Fibroblast of peridontal ligament (primary cell): ENCODE data around the gene FAM237B.

ENCODE experiments used
- DNase-seq: peaks from one replicate; pipeline ENCODE4 v3.0.0-alpha.2; 2010; ENCODE audit errors: extremely low read depth

FAM237B gene

DNA sequence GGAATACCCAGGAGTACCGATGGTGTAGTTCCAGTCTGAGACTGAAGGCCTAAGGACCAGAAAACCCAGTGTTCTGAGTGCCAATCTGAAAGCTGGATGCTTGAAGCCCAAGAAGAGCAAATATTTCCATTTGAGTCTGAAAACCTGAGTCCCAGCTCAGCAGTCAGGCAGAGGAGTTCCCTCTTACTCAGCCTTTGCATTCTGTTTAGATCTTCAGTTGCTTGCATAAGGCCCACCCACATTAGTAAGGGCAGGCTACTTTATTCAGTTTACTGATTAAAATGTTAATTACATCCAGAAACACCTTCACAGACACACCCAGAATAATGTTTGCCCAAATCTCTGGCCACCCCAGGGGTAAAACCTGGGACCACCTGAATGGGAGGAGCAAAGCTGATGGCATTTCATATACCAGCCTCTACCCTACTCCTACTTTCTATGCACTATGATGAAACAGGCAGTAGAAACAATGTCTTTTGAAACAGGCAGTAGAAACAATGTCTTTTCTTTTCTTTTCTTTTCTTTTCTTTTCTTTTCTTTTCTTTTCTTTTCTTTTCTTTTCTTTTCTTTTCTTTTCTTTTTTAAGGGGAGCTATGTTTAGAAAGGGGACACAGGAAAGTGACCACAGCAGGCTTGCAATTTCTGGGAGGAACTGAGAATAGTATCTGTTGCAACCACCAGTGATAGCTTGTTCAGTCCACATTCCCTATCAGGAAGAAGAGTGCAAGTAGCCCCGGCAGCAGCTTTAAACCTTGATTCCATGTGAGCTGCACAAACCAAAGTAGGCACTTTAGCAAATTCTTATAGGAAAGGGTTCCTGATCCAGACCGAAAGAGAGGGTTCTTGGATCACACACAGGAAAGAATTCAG, 30.6 kb downstream of the FAM237B start:
- no peak for DNase-seq

GRCh38 chr7:90288154-90288553, 33.0 kb downstream of the FAM237B start:
- no peak for DNase-seq

GRCh38 chr7:90276033-90276728, 44.9 kb downstream of the FAM237B start:
- DNase-seq: no peak

DNA sequence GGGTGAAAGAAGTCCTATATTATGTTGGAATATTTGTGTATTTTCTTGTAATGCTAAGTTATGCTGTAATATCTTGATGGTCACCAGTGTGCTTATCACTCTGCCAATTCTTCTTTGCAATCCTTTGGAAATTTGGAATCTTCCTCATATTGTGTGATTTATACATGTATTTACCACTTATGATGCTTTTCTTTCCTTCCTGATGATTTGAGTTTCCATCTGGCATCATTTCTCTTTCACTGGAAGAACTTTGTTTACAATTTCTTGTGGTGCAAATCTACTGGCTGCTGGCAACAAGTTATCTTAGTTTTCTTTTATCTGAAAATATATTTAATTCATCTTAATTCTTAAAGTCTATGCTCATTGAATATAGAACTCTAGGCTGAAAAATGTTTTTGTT, 46.9 kb downstream of the FAM237B start:
- DNase-seq: peak; percentile 60

DNA sequence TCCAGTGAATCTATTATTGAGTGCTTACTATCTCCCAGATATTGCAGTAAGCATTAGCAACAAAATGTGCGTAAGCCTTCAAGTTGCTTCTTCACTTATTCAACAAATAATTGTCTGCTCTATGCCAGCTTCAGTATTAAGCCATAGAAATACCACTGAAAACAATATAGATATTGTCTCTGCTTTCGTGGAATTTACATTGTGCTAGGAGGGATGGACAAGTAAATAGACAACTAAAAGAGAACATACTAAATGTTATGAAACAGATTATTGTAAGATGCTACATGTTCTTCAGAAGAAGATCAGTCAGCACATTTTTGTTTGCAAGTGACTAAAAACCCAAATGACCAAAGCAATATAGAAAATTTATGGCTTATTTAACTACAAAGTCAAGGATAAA, 48.9 kb downstream of the FAM237B start:
- no peak for DNase-seq

- DNase-seq: peak; percentile 91
Observed at GRCh38 chr7:90271753-90272152, 49.4 kb downstream of the FAM237B start.

DNA sequence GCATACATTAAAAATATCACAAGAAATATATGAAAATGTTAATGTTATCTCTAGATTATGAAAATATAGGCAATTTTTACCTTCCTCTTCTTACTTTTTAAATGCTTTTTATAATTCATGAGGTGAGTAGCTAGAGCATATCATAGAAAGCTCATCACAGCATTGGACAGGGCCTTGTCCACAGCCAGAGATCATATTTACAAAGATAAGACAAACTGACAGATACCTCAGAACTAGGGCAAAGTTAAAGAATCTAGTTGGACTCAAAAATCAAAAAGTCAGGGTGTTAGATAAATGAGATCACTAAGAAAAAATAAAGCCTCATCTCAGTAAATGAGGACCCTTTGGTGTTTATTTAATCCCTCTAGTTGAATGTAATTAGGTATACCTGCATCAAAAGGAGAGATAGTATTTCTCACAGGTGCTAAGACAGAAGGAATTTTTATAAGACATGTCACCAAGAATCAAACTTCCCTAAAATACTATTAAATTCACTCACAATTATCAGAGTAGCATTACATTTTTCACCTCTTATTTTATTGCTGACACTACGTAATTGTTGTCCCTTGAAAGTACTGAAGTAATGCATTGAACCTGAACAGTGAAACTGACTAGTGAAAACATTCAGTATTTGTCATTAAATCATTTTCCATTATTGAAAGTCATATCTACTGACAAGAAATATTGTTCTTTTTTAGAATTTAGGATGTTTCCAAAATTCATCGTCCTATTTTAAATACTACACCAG, 50.5 kb downstream of the FAM237B start:
- DNase-seq: no peak

DNA sequence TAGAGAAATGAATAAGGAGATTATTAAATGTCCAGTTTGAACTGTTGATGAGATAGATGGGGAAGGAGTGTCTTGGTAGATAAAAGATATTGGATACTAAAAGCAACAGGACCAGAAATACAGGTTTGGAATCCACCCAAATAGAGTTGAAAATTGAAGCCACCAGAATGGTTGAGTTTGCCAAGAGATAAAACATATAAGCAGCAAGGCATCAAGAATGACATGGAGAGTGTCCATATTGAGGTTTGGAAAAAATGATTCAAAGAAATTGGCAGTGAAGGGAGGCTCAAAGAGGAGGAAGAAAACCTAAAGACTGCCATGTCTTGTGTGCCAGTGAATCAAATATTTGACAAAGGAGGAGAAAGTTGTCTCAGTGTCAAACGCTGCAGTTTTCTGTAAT, 51.9 kb downstream of the FAM237B start:
- no peak for DNase-seq

DNA sequence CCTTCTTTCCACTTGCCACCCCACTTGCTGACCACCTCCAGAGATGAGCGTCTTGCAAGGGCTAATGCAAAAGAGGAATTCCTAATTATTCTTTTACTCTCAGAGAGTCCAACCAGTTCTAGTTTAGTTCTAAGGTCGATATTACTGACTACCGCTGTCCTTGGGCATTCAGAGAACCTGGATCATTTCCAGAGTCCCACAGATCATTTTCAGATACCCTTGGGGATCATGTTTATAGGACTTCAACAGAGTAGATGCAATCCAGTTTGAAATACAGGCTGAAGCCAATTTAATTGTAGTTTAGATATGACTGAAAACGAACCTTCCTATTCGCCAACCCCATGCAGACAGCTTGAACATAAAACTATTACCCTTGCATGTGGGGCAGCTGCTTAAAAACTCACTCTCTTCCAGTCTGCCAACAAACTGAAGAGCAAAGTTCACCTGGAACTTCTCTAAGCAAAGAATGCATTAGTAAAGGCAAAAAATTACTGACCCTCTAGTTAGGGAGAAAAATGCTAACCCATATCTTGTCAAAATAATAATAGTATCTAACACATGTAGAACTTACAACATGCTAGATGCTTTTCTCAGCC, 53.7 kb downstream of the FAM237B start:
- no peak for DNase-seq

- DNase-seq: peak; percentile 92
Observed at GRCh38 chr7:90266808-90267207, 54.3 kb downstream of the FAM237B start.
